Fibroblast of skin of back (primary cell): ENCODE results near the gene ABI3. TPM values are rescaled to one million over a fixed set of nuclear protein-coding genes. Genes with fewer than 3 reads are reported as not detected.
A peak's percentile ranks its signal among the peaks of the same experiment; 100 is the strongest.
"Not testable (repeated sequence)": the region's sequence is repeated elsewhere in the genome, so short reads cannot be mapped to it uniquely, and the experiment has no call there.

Experiments
- DNase-seq: peaks from one replicate; pipeline ENCODE4 v3.0.0-alpha.2; 2013
- polyA plus RNA-seq, 2 experiments: library from polyadenylated mRNA; unstranded; fragments of 120-200 nt; gene quantifications; one replicate each; pipeline ENCODE4 v1.2.1, GENCODE V29; 2013; ENCODE audit not compliant: insufficient read length in 2 of 2

The ABI3 gene, protein sequence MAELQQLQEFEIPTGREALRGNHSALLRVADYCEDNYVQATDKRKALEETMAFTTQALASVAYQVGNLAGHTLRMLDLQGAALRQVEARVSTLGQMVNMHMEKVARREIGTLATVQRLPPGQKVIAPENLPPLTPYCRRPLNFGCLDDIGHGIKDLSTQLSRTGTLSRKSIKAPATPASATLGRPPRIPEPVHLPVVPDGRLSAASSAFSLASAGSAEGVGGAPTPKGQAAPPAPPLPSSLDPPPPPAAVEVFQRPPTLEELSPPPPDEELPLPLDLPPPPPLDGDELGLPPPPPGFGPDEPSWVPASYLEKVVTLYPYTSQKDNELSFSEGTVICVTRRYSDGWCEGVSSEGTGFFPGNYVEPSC
- polyA plus RNA-seq (2013, experiment 1 of 2; ENCODE audit: insufficient read length): 1.9 TPM
- polyA plus RNA-seq (2013, experiment 2 of 2; ENCODE audit: insufficient read length): 0.28 TPM

DNA sequence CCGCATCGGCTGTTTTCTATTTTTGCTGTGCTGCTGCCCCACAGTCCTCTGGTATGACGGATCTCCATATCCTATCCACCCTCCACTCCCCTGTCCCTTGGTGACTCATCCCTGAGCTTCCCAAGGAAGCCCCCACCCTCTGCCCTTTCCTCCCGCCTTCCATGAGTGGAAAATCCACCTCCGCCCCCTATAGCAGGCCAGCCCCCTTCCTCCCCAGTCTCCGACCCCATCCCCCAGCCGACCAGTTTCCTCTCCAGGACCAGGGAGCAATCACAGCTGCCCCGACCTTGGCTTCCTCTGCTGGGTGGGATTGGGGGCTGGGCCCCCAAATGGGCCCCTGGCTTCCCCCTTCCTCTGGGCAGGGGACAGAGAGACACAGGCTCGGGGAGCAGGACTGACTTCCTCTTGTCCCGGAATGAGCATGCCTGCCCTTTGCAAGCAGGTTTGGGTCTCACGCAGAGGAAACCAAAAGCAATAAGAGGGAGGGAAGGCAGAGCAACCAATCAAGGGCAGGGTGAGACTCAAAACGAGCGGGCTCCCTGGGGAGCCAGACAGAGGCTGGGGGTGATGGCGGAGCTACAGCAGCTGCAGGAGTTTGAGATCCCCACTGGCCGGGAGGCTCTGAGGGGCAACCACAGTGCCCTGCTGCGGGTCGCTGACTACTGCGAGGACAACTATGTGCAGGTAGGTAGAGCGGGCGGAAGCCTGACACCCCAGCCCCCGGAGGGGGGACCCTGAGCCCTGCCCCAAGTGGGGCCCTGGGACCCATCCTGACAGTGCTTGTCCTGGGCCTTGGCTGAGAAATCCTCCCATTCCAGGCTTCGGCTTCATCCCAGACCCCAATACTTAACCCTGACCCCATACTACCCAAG is at the start of gene ABI3, which contains the start of gene GNGT2:
ABI3 (plus strand) TSS at position 550 of the 872 bp plus-strand sequence; CDS start at position 568, 18 bp downstream.
GNGT2 (minus strand) TSS at position 417 of the 872 bp plus-strand sequence. CDS start 3,152 bp downstream, outside the sequence.
- peak; percentile 82 for DNase-seq

DNA sequence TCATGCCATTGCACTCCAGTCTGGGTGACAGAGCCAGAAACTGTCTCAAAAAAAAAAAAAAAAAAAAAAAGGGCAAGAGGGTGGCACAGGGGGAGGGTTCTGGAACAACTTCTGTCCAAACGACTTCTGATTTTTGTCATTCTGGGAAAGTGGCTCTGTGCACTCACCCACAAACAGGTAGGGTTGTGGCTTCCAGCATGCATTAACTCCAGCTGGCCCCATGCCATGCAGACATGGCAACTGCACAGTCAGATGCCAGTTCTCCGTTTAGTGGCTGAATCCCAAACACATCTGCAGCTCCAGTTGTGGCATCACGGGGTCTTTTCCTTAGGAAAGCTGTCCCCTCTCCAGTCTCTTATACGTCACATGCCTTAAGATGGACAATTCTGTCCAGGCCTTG is 47.6 kb upstream of the ABI3 start:
- DNase-seq: no peak

DNA sequence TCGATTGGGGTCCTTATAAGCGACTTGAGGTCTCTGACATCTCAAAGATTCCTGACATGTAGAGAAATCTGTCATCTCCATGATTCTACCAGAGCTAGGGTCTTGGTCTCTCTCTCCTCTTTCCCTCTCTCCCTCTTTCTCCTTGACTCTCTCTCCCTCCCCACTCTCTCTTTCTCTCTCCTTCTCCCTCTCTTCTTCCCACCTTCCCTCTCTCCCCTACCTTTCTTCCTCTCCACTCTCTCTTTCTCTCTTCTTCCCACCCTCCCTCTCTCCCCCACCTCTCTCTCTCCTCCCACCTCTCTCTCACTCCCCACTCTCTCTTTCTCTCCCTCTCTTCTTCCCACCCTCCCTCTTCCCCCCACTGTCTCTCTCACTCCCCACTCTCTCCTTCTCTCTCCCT is 45.4 kb upstream of the ABI3 start:
- DNase-seq: no peak

DNA sequence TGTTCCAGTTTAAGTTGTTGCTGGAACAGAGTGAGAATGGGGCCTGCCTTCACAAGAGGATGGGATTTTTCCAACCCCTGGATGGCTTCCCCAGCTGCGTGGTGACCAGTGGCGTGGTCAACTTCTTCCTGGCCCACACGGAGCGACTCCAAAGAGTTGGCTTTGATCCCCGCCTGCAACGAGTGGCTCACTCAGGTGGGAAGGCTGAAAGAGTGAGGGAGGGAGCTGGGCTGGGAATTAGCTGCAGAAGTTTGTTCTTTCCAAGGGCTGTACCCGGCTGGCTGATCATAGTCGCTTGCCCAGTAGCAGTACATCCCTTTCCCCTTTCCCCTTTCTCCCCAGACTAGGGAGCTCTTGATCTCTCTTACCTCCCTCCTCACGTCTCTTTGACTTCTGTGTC is 41.8 kb upstream of the ABI3 start:
- DNase-seq: no peak

DNA sequence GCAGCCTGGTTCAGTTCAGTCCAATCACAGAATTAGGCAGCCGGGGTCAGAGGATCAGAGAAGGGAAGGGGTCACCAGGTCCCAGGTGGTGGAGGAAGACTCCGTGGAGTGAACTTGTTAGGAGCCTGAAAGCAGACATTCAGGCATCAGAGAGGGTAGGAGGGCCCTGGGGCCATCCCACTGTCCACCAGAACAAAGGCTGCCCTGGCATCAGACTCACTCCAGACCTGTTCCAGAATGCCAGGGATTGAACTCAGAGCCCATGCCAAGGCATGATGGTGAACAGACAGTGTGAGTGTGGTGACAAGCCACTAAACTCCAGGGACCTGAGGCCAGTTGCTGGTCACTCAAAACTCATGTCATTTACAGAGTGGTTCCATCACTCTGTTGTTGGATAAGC is 40.3 kb upstream of the ABI3 start:
- DNase-seq: no peak

DNA sequence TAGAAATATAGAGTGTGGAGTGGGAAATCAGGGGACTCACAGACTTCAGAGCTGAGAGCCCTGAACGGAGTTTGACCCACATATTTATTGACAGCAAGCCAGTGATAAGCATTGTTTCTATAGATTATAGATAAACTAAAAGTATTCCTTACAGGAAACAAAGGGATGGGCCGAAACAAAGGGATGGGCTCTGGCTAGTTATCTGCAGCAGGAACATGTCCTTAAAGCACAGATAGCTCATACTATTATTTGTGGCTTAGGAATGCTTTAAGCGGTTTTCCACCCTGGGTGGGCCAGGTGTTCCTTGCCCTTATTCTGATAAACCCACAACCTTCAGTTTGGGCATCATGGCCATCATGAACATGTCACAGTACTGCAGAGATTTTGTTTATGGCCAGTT is 39.8 kb upstream of the ABI3 start:
- DNase-seq: not testable (repeated sequence)

DNA sequence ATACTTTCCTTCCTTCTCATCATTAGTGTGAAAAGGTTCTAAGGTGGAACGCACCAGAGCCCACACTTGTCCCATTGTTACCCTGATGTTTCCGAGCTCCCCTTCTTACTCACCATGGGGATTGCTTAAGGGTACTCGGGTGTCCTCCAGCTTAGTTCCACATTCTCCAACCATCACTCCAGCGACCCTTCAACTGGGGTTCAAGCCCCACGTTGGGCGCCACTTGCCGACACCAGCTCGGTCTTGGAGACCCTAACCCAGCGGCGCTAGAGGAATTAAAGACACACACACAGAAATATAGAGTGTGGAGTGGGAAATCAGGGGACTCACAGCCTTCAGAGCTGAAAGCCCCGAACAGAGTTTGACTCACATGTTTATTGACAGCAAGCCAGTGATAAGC is 34.5 kb upstream of the ABI3 start:
- DNase-seq: not testable (repeated sequence)

DNA sequence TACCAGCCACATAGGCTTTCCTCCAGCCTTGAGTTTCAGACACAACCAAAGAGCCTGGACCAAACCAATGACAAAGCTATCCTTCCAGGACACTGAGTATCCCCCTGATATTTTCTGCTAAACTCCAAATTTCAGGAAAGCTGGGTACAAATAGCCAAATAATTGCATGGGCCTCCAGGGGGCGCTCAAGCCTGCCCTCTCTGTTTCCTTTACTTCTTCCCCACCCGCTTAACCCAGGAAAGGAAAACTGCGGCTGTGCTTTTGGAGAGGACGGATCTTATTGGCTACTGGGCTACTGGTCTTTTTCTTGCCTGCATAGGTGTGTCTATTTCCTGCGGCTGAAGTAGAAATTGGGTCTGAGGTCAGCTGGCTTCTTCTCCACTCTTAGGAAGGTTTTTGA is 30.2 kb upstream of the ABI3 start:
- DNase-seq: peak; percentile 59

DNA sequence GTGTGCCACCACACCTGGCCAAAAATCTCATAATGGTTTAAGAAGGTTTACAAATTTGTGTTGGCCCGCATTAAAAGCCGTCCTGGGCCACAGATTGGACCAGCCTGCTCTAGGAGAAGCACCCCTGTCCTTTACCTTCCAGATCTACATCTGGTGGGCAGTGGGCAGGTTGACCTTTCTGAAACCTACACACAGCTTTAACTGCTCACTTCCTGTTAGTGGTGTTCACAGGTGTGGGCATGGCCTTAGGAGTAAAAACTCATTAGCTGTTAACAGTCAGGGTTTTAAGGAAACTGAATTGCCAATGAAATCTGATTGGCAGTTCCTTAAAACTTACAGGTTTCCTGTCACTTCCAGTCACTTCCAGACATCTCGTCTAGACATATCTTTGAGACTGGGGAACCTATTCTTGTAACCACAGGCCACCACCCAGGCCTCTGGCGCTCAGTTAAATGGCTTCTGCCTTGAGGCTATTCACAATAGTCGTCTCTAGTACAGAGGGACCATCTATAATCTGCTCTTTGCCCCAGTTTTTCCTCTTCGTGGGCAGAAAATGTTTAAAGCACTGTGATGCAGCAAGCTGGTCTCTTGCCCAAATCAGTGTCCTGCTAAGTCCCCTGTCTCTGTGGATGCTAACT is 29.4 kb upstream of the ABI3 start:
- DNase-seq: no peak

DNA sequence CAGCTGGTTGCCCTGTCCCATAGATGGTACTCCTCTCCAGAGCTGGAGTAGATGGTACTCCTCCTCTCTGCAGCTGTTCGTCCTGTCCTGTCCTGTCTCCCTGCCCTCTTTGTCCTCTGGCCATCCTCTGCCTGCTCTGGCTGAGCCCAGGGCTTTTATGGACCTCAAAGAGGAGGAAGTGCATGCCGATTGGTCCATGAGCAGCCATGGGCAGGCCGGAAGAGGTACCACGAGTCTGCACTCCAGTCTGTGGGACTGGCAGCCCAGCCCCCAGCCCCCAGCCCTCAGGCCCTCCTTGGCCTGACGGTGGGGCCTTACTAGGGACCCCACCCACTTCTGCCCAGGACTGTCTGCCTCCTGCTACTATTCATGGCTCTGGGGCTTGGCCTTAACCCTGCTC is 27.2 kb upstream of the ABI3 start:
- DNase-seq: no peak

DNA sequence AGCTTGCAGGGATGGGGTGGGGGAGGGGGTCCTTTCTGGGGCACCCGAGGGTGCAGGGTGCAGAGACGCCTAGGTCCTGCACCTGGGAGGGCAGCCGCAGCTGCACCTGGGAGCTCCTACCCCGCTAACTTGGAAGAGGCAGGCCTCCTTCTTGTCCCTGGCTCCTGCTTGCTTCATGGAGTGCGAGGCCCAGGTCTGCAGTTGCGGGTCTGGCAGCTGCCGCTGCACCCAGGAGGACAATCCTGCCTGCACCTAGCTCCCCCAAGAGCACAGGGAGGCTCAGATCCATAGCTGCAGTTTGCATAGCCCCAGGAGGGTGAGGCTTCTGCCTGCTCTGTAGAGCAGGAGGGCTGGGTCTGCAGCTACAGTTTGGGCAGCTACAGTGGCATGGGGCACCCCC is 26.7 kb upstream of the ABI3 start:
- no peak for DNase-seq

DNA sequence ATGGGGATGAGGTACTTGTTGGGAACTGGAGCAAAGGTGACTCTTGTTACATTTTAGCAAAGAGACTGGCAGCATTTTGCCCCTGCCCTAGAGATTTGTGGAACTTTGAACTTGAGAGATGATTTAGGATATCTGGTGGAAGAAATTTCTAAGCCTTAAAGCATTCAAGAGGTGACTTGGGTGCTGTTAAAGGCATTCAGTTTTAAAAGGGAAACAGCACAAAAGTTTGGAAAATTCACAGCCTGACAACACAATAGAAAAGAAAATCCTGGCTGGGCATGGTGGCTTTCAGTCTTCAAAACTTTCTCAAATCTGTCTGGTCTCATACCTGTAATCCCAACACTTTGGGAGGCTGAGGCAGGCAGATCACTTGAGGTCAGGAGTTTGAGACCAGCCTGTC is 26.0 kb upstream of the ABI3 start:
- DNase-seq: not testable (repeated sequence)

DNA sequence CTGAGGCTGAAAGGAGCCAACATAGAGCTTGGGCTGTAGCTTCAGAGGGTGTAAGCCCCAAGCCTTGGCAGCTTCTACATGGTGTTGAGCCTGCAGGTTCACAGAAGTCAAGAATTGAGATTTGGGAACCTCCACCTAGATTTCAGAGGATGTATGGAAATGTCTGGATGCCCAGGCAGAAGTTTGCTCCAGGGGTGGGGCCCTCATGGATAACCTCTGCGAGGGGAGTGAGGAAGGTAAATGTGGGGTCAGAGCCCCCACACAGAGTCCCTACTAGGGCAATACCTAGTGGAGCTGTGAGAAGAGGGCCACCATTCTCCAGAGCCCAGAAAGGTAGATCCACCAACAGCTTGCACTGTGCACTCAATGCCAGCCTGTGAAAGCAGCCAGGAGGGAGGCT is 25.1 kb upstream of the ABI3 start:
- not testable (repeated sequence) for DNase-seq

DNA sequence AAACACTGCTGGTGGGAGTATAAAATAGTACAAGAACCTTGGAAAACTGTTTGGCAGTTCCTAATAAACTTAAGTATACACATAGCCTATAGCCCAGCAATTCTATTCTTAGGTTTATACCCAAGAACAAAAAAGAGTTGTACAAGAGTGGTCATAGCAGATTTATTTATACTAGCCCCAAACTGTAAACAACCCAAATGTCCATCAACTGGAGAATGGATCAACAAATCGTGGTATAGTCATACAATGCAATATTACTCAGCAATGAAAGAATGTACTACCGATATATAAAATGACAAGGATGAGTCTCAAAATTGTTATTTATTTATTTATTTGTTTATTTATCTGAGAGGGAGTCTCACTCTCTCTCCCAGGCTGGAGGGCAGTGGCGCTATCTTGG is 23.2 kb upstream of the ABI3 start:
- DNase-seq: no peak

DNA sequence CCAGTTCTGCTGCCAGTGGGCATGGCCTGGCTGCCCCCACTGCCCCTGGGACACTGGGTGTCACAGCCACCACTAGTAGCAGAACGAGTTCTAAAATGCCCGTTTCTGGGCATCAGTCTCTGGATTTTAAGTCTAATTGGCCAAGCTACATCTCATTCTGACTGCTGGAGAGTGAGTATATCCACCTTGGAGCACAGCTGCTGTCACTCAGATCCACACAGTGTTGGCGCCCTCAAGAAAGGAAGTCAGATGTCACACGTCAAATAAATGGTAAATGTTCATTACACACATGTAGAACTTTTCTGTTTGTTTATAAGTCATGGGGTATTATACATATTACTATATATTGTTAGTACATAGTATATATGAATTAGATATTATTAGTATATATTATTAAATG is 19.6 kb upstream of the ABI3 start:
- DNase-seq: no peak

DNA sequence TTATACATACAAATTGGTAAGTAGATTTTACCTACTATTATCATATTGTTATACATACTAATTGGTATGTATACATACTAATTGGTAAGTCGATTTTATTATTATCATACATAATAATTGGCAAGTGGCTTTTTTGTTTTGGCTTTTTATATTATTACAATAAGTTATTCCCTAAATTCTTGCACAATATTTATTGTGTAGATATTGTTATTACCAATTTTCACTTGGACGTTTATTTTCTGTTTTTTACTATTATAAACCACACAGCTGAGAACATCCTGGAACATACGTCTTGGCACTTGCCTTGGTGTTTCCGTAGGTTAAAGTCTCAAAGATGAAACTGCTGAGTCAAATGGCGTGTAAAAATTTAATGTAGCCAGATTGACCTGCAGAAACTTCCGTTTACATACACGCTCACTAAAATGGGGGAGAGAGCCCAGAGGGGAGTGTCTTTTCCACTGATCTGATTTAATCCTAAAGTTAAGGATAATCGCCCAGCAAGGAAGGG is 19.0 kb upstream of the ABI3 start:
- no peak for DNase-seq

DNA sequence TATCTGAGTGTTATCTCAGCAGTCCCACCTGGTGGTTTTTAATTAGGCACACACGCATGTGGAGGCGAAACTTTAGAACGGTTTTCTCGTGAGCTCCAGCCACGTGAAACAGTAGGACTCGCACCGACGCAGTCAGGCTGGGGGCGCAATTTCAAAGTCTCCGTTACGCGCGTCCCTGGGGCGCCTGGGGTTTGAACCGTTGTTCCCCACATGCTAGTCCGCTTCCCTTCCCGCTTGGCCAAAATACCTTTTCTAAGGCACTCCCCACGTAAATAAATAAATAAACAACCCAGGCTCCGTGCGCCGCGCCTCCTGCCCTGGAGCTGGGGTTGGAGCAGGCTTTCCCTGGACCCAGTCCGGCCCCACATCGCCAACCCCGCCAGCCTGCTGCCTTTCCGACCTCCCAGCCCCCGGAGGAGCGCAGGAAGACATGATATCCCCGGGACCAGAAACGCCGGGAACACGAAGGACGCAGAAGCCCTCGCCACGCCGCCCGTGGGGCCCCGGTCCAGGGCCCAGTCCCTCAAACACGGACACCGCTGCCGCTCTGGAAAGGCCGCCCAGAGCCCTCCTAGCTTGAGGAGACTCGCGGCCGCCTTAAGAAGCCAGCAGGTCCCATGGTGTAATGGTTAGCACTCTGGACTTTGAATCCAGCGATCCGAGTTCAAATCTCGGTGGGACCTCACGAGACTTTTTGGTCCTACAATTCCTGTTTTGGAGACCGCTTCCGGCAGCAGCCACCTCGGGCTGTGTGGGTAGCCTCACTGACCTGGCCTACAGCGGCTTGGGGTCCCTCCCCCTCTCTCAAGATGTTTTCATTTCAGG is 18.4 kb upstream of the ABI3 start:
- DNase-seq: peak; percentile 82

DNA sequence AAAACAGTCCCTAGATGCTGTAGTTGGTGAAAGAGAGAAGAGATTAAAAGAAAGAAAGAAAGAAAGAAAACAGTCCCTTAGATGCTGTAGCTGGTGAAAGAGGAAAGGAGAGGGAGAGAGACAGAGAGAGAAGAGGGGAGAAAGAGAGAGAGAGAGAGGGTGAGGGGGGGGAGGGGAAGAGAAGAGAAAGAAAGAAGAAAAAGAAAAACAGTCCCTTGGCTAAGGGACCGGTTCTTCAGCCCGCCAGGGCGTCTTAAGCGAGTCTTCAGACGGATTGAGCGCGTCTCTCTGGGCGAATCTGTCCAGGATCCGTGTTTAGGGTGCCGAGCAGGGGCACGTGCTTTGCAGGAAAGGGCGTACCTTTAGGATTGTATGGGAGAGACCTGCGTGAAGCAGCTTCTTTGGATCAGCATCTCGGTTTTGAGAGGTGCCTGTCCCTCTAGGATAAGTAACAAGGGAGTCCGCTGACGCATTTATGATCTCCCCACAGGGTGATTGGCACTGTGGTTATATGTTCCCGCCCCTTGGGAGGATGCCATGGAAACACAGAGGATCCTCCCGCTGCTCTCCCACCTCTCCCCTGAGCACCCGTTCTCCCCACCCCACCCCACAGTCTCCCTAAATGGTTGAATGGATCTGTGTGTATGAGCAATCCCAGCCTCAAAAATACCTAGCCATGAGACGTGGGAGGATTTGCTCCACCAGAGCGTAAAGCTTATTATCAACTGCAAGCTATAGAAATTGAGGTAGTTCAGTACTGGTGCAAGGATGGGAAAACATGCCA is 16.8 kb upstream of the ABI3 start:
- DNase-seq: peak; percentile 56

DNA sequence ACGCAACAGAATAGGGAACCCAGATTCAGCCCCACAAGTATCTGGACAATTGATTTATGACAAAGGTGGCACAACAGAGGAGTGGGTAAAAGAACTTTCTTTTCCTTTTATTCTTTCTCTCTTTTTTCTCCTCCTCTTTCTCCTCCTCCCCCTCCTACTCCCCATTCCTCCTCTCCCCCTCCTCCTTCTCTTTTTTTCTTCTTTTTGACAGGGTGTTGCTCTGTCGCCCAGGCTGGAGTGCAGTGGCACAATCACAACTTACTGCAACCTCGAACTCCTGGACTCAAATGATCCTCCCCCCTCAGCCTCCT is 16.3 kb upstream of the ABI3 start:
- no peak for DNase-seq

DNA sequence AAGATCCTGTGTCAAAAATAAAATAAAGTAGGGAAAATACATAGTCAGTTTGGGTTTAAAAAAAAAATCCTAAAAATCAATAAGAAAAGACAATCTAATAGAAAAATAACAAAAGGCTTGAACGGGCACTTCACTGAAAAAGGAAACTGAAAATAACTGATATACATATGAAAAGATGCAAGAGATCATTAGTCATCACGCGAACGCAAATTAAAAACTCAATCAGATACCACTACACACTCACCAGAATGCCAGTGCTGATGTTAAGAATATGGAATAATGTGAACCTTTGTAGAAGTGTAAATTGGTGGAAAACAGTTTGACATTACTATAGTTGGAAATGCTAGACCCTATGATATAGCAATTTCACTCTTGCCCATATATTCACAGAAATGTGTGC is 14.8 kb upstream of the ABI3 start:
- no peak for DNase-seq

DNA sequence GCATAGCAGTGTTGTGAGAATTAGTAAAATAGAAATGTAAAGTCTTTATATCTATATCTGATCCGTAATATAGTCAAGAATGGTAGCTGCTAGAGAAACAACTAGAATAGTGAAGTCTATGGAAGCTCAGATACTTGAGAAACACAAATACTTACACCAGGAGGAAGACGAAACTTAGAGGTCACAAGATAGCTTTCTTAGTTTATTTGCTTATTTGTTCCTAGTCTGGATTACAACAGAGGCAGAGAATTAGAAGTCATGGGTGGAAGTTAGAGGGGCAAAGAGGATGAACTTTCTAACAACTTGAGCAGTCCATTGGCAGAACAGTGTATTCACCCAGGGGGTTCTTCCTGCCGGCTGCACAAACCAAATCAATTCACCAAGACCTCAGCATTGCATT is 14.0 kb upstream of the ABI3 start:
- DNase-seq: no peak
